Measurements from ENCODE around the gene SERPINA7. TPM values are rescaled to one million over a fixed set of nuclear protein-coding genes. Genes with fewer than 3 reads are reported as not detected.

The SERPINA7 gene
- total and polyA plus RNA-seq, 2 of the 13 experiments (the other 11 are each of a cell fraction or from before 2014, with no cell fraction given) = 315 to 456 TPM

- TF ChIP-seq ZNF770 (CRISPR knock-in tag; IDR thresholded peaks at IDR 0.05) = no peak
- TF ChIP-seq THAP9 (CRISPR knock-in tag; IDR thresholded peaks at IDR 0.05; ENCODE audit: borderline replicate concordance) = no peak
- 0 out of 2 replicates have a peak, but pooled peaks have one; percentile 27 for TF ChIP-seq ISL2 (CRISPR knock-in tag; IDR thresholded peaks at IDR 0.05)
- TF ChIP-seq HNF4A (CRISPR knock-in tag; IDR thresholded peaks at IDR 0.05) = peak; percentile 46
- peak; percentile 33; the same call in 1 of the 2 replicates for TF ChIP-seq HNF4G (IDR thresholded peaks at IDR 0.05; ENCODE audit: borderline replicate concordance, low read depth, low read length)
- no peak for TF ChIP-seq HNF4G (CRISPR knock-in tag; IDR thresholded peaks at IDR 0.05; ENCODE audit: borderline replicate concordance, low read depth)
- TF ChIP-seq PAXIP1 (CRISPR knock-in tag; conservative IDR thresholded peaks at IDR 0.05) = peak; percentile 63
- TF ChIP-seq GATA4 (IDR thresholded peaks at IDR 0.05; ENCODE audit: borderline replicate concordance, low read depth) = peak; percentile 72; the same call in 1 of the 2 replicates
- peak; percentile 41; the same call in 1 of the 2 replicates for TF ChIP-seq TCF7 (IDR thresholded peaks at IDR 0.05; ENCODE audit: low read depth)
- peak; percentile 60; the same call in 1 of the 2 replicates for TF ChIP-seq SOX5 (CRISPR knock-in tag; IDR thresholded peaks at IDR 0.05; ENCODE audit: borderline replicate concordance)
- no peak for TF ChIP-seq ZNF367 (CRISPR knock-in tag; IDR thresholded peaks at IDR 0.05; ENCODE audit: borderline replicate concordance)
- peak; percentile 37; the same call in 1 of the 2 replicates for TF ChIP-seq MED1 (CRISPR knock-in tag; IDR thresholded peaks at IDR 0.05)
- no peak for TF ChIP-seq ZNF564 (CRISPR knock-in tag; IDR thresholded peaks at IDR 0.05)
- 0 out of 2 replicates have a peak, but pooled peaks have one; percentile 27 for TF ChIP-seq HDAC2 (CRISPR knock-in tag; IDR thresholded peaks at IDR 0.05)
- 0 out of 2 replicates have a peak, but pooled peaks have one; percentile 24 for TF ChIP-seq SIX1 (CRISPR knock-in tag; IDR thresholded peaks at IDR 0.05; ENCODE audit: borderline replicate concordance)
- peak in 1 of 2 experiments; percentile 31; a peak in 1 of 4 replicates for TF ChIP-seq EP300 (IDR thresholded peaks at IDR 0.05; ENCODE audit: low read depth in 2 of 2, low read length in 2 of 2)
- no peak for TF ChIP-seq EP300 (CRISPR knock-in tag; IDR thresholded peaks at IDR 0.05; ENCODE audit: borderline replicate concordance)
Measured at GRCh38 chrX:106005684-106006083, 32.8 kb downstream of the SERPINA7 start (continued).

Data from HepG2 (cell line).